Measurements from ENCODE around the gene CHM. TPM values are rescaled to one million over a fixed set of nuclear protein-coding genes. Genes with fewer than 3 reads are reported as not detected.

CHM gene
- total RNA-seq, 1 donor from 2014 or later, result 15.0 TPM

DNA sequence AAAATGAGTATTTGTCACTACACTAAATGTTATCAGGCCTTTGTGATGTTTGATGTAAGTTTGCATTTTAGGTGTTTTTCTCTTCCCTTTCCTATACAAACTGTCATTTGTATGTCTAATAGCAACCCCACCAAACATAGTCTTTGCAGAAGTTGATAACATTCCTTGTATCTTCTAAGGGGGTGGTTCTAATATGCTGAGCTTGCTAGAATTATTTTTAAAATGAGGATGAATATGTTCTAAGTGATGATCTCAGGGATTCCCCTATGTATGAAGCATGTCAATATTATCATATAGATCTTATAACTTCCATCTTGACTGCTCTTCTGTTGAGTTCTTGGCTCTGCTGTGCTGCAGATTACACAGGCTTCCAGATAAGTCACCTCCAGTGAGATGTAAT is 3.1 kb downstream of the CHM start:
- no peak overlapping the region for H3K4me3 ChIP-seq (ENCODE audit: low read depth, low read length)
- DNase-seq (ENCODE audit: low read depth), result no peak
- TF ChIP-seq, protein P1, sequence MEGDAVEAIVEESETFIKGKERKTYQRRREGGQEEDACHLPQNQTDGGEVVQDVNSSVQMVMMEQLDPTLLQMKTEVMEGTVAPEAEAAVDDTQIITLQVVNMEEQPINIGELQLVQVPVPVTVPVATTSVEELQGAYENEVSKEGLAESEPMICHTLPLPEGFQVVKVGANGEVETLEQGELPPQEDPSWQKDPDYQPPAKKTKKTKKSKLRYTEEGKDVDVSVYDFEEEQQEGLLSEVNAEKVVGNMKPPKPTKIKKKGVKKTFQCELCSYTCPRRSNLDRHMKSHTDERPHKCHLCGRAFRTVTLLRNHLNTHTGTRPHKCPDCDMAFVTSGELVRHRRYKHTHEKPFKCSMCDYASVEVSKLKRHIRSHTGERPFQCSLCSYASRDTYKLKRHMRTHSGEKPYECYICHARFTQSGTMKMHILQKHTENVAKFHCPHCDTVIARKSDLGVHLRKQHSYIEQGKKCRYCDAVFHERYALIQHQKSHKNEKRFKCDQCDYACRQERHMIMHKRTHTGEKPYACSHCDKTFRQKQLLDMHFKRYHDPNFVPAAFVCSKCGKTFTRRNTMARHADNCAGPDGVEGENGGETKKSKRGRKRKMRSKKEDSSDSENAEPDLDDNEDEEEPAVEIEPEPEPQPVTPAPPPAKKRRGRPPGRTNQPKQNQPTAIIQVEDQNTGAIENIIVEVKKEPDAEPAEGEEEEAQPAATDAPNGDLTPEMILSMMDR (conservative IDR thresholded peaks at IDR 0.05; ENCODE audit: low read depth, low read length), result no peak

DNA sequence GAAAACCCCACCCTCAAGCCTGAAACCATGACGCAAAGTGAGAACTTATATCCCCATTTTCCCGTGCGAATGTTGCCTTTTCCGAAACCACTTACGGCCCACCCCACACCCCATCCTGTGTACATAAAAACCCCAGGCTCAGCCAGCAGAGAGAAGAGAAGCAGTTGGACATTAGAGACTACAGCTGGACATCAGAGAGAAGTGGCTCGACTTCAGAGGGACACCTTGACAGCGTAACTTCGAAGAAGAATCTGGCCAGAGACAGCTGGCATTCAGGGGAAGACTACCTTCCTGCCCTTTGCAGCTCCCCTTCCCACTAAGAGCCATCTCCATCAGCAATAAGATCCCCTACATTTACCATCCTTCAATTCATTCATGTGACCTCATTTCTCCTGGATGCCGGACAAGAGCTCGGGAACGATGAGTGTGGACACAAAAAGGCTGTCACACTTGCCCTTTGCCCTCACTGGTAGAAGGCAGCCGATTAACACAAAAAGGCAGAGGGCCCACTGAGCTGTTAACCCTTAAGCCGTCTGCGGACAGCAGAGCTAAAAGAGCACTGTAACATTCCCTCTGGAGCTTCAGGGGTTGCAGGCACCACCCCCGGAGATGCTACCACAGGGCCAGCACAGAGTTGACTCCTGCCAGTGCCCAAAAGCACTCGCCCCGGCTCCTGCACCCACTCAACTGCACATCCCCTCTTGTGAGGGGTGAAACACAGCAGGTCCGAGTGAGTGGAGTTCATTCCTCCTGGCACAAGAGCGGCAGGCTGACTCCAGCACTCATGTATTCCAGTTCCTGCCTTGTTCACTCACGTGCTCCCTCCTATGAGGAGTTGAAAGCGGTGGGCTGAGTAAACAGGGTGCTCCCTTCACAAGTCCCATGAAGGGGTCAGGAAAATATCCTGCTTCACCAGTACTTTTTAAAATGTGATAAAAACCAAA is 7.5 kb downstream of the CHM start:
- DNase-seq (ENCODE audit: low read depth), result no peak
- TF ChIP-seq, protein P1 (conservative IDR thresholded peaks at IDR 0.05; ENCODE audit: low read depth, low read length), result no peak
- no peak overlapping the region for H3K4me3 ChIP-seq (ENCODE audit: low read depth, low read length)

DNA sequence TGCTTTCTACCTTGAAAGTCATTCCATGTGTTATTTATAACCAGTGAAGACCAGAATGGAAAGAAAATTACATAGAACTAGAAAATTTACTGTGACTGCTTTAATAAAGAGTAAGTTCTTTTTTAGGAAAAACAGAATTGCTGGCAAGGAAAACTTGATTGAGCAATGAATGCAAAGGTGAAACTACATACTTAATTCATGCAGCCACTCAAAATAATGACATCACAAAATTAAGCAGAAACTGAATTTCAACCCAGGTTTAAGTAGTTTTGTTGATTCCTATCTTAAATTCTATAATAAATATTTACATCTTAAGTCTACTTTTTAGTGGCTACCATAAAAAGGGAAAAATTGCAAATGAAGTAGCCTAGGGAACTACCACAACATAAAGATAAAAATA is 14.0 kb downstream of the CHM start:
- H3K4me3 ChIP-seq (ENCODE audit: low read depth, low read length), result no peak overlapping the region
- TF ChIP-seq, protein P1 (conservative IDR thresholded peaks at IDR 0.05; ENCODE audit: low read depth, low read length), result no peak
- no peak for DNase-seq (ENCODE audit: low read depth)

DNA sequence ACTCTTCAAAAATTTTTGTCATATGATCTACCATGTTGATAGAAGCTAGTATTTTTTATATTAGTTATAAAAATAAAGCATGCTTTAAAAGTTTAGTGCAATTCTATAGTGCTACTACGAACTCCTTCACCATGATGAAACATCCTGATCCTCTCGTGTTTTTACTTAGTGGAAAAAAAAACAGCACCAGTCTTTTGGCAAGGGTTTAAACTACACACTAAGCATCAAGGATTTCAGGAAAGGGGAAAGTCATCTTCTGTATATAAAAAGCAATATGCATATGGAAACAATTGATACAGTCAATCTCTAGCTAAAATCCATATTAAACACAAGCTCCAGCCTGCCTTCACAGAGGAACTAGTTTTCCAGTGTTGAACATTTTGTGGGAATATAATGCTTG is 18.7 kb downstream of the CHM start:
- TF ChIP-seq, protein P1 (conservative IDR thresholded peaks at IDR 0.05; ENCODE audit: low read depth, low read length), result no peak
- DNase-seq (ENCODE audit: low read depth), result no peak
- H3K4me3 ChIP-seq (ENCODE audit: low read depth, low read length), result no peak overlapping the region

DNA sequence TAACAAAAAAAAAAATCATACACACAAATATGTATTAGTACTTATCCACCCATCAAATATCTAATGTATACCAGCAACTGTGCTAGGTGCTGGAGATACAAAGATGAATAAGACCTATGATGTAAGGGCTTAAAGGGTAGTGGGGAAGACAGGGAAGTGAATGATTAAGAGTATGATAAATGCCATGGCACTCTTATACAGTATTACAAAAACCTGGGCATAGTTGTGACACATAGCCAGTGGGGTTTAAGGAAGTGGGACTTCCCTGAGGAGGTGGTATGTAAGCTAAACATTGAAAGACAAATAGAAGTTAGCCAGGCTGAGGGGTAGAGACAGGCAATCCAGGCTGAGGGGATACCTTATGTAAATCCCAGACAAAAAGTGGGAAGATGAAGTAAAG is 23.5 kb downstream of the CHM start:
- no peak overlapping the region for H3K4me3 ChIP-seq (ENCODE audit: low read depth, low read length)
- no peak for DNase-seq (ENCODE audit: low read depth)
- TF ChIP-seq, protein P1 (conservative IDR thresholded peaks at IDR 0.05; ENCODE audit: low read depth, low read length), result no peak

DNA sequence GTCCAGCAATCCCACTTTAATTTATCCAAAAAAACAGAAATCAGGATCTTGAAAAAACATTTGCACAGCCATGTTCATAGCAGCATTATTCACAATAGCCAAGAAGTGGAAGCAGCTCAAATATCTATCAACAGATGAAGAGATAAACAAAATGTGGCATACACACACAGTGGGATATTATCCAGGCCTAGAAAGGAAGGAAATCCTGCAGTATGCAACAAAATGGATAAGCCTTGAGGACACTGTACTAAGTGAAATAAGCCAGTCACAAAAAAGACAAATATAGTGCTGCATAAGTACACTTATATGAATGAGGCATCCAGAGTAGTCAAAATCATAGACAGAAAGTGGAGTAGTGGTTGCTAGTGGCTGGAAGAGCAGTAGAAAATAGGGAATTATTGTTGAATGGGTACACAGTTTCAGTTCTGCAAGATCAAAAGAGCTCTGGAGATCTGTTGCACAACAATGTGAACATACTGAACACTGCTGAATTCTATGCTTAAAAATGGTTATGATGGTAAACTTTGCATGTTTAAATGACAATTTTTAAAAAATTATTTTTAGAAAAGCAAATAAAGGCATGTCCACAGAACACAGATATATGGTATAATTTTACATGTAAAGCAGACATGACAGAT is 25.6 kb downstream of the CHM start:
- TF ChIP-seq, protein P1 (conservative IDR thresholded peaks at IDR 0.05; ENCODE audit: low read depth, low read length), result no peak
- DNase-seq (ENCODE audit: low read depth), result no peak

More for the DNA sequence above, 25.6 kb downstream of the CHM start:
- H3K4me3 ChIP-seq (ENCODE audit: low read depth, low read length), result no peak overlapping the region

Measured in epithelial cell of proximal tubule (primary cell).